Frontal cortex (tissue), 4 donors: ENCODE measurements around the gene PHF11. TPM values are rescaled to one million over a fixed set of nuclear protein-coding genes. Genes with fewer than 3 reads are reported as not detected.
"Not testable (repeated sequence)": the region's sequence is repeated elsewhere in the genome, so short reads cannot be mapped to it uniquely, and the experiment has no call there.

Experiments used
- DNase-seq, 2 donors: peaks; one replicate each; pipeline ENCODE4 v3.0.0; 2012; ENCODE audit warnings: low spot score in 2 of 2
- FAIRE-seq: peaks from 2 replicates; lab custom pipeline; 2012; peaks lifted over from hg19 to GRCh38; lab: Jason Lieb, UNC
- total RNA-seq: library from RNA; depleted of rRNA; stranded (reverse); fragments of >200 nt; gene quantifications from one replicate; pipeline ENCODE4 v1.2.3, GENCODE V29; 2014
- donor health status: control.
- donor health status: control.
- donor health status: control.

Gene PHF11
- total RNA-seq, 1 donor from 2014 or later = 3.7 TPM

GRCh38 chr13:49496837-49497236 lies 1.1 kb downstream of the PHF11 start:
- DNase-seq, FAIRE-seq: not testable (repeated sequence)

GRCh38 chr13:49497272-49497671 lies 1.5 kb downstream of the PHF11 start:
- DNase-seq = no peak
- FAIRE-seq = no peak

DNA sequence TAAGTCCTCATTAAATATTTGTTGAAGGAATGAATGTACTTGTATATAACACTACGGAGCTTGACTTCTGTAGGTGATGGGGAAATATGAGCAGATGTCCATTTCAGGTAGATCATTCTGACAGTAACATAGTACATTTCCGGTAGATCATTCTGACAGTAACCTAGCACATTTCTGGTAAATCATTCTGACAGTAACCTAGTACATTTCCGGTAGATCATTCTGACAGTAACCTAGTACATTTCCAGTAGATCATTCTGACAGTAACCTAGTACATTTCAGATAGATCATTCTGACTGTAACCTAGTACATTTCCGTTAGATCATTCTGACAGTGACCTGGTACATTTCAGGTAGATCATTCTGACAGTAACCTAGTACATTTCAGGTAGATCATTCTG lies 2.5 kb downstream of the PHF11 start:
- FAIRE-seq (no peak), DNase-seq (no peak)

DNA sequence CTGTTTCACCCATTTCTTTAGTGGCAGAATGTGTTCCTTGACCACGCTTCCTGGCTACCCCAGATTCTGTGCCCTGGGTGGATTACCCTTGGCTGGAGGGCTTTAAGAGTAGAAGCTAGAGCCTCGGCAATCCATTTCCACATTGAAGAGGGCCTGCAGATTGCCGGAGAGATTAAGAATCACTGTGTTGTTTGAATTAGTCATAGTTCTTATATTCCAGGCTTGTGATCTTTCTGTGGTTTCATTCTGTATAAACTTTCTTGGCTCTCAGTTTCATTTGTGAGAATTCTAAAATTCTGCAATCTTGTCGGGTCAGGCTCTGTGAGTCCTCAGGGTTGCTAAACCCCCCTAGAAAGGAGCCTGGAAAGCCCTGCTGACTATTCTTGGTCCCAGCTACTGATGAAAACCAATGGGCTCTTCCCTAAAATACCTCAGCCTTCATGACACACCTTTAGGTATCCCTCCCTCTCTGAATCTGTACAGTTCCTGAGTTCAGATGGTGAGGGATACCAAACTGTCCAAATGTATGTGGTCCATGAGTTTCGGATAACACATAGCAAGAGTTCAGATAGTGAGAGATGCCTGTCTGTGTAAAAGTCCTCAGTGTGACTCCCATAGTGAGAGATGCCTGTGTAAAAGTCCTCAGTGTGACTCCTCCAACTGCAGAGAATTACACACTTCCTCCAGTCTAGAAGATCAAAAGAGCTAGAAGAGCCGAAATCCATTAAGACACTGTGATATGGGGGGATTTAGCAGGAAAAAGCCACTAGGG lies 4.3 kb downstream of the PHF11 start:
- DNase-seq (no peak), FAIRE-seq (no peak)

DNA sequence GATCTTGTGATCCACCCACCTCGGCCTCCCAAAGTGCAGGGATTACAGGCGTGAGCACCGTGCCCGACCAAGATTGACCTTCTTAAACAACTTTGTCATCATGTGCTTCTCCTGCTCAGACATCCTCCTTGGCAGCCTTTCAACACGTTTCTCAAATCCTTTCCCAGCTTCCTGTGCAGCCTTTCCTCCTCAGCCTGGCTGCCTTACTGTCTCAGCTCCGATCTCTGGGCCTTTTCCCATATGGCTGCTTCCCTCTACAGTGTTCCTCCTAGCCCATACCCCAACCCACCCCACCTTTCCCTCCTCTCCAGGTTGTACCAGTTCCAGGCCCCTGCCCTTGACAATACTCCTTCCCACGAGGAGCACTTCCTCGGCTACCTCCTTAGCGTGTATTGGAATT lies 7.2 kb downstream of the PHF11 start:
- DNase-seq = no peak
- no peak for FAIRE-seq

GRCh38 chr13:49503951-49504350 lies 8.2 kb downstream of the PHF11 start:
- FAIRE-seq (no peak), DNase-seq (no peak)

DNA sequence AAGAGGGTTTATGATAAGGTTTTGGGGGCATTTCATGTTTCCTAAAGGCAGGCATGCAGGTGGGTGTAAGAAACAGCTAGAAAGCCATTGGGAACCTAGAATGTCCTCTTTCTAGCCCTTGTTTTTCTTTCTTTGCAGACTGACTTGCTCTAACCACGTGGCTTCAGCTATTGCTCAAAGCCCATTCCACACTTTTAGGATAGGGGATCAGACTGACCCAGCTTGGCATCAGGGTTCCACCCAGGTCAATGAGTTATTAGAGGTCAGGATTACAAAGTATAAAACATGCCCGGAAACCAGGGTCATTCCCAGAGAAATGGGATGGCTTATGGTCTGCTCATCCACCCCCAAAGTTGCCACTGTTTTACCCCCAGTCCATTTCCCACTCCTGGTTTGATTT lies 16.8 kb downstream of the PHF11 start:
- DNase-seq (no peak), FAIRE-seq (no peak)

- DNase-seq (no peak), FAIRE-seq (no peak)
These were observed 20.7 kb downstream of the PHF11 start for GRCh38 chr13:49516467-49516866.

- FAIRE-seq (no peak), DNase-seq (no peak)
These were observed 21.7 kb downstream of the PHF11 start for GRCh38 chr13:49517461-49517860.

DNA sequence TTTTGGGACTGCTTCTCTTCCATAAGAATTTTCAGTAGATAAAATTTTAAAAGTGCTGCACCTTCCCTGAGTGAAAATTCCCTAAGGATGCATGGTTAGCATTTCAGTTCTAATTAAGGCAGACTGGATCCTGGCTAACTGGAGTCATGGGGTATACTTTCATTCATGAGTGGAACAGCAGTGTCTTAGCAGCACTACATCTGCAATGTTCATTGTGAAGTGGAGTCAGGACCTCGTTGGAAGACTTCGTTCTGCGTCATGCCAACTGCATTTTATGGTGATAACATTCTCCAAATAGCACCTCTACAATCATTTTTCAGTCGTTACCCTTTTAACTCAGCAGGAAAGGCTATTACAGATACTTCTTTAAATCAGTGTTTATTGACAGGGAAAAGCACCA lies 25.5 kb downstream of the PHF11 start:
- FAIRE-seq (no peak), DNase-seq (no peak)

GRCh38 chr13:49524740-49525501 lies 29.2 kb downstream of the PHF11 start:
- DNase-seq (no peak), FAIRE-seq (no peak)

DNA sequence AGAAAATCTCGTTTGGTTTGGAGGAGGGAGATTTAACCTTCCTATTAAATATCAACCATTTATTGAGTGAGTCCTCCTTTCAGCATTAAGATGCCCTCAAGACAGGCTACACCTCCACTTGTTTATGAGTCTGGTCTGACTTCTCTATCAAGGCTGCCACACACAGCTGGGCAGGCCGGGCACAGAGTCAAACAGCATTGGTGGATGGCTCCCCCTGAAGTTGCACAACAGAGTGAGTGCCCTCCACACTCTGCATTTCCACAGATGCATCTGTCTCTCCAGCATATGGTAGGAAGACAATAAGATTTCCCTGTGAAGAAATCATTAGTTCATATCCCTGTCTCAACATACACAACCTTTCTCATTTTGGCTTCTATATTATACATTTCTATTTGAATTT lies 31.4 kb downstream of the PHF11 start:
- FAIRE-seq = no peak
- DNase-seq = no peak

DNA sequence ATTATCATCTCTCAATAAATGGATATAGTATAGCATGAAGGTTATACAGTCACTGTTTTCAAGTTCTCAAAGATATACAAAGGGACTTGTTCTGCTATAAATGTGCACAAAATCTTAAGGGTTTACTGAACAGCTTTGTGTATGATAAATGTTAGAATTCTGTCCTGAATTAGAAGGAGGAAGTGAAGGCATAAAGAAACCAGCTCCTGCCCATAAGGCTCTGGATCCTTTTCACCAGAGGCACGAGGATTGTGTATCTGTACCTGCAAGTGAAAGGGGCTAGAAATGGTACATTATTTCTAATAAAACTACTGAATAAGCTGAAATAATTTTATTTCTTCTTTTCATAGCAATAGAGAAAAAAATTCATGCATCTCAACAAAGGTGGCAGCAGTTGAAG lies 32.4 kb downstream of the PHF11 start:
- no peak for FAIRE-seq
- DNase-seq = no peak

- DNase-seq (no peak), FAIRE-seq (no peak)
These were observed 34.7 kb downstream of the PHF11 start for GRCh38 chr13:49530457-49530856.

- no peak for FAIRE-seq
- no peak for DNase-seq
These were observed 36.8 kb downstream of the PHF11 start for GRCh38 chr13:49532593-49532992.

- FAIRE-seq = no peak
- DNase-seq = no peak
These were observed 37.3 kb downstream of the PHF11 start for GRCh38 chr13:49533011-49533410.

DNA sequence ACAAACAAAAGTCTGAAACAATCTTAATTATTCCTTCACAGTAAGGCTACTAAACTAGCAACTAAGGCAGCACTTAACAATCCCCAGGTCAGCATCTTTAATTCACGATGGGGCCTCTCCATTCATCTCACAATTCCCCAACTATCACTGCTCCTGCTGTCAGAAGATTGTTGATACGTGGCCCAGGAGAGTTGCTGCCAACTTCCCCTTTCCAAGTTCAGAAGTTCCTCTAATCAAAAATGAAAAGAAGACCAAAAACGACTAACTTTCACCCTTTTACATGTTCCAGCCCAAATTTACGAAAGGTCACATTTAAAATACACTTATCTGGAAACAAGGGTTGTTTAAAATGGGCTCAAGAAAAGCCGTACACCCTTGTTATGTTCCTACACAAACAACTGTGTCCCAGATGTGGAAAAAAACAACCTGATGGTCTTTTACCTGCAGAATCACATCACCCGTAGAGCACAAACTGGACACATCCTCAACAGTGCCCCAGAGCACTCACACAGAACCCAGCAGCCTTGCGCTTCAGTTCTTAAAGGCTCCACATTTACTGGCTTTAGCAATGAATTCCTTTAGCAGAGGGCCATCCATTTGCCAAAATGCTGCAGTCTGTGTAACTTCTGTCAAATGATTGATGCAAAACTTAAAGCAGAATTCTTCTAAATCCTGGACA lies 38.0 kb downstream of the PHF11 start:
- DNase-seq = no peak
- FAIRE-seq = no peak

DNA sequence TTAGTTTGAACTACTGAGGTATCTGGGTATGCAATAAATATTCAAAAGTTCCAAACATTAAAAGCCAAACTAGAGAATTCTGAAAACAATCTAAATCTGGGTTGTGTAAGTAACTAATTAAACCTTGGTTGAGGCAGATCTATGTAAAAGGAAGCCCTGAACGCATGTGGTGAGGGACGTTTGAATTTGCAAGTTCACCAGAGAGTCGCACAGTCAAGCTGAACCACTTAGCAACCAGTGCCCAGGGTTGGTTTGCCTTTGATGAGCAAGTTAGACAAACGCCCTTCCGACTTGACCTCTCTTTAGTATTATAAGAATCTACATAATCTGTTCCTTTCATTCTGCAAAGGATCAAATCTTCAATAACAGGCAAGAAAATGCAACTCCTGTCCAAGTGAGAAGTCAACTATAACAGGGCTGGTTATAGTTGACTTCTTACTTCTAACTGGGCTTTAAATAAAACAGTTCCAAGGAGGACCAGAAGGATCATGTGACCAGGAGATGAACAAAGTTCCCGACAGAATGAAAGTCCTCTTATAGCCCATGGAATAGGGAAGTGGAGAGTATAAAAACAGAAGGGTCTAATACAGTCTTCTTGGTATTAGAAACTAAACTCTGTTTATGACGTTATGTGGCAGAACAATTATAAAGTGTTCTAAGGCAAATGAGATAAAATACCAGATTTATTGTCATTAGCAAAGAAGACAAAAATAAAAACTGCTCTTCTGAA lies 40.6 kb downstream of the PHF11 start:
- FAIRE-seq = no peak
- DNase-seq = no peak

DNA sequence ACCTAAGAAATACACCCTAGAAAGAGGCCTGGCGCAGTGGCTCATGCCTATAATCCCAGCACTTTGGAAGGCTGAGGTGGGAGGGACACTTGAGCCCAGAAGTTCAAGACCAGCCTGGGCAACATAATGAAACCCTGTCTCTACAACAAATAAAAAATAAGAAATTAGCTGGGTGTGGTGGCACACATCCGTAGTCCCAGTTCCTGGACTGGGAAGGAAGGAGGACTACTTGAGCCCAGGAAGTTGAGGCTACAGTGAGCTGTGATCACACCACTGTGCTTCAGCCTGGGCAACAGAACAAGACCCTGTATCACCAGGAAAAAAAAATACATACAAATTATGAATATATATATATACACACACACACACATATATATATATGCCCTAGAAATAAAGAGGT lies 42.7 kb downstream of the PHF11 start:
- FAIRE-seq (no peak), DNase-seq (no peak)

- FAIRE-seq = no peak
- no peak for DNase-seq
These were observed 43.6 kb downstream of the PHF11 start for GRCh38 chr13:49539313-49539712.
